ENCODE results near the gene MTA3.

DNA sequence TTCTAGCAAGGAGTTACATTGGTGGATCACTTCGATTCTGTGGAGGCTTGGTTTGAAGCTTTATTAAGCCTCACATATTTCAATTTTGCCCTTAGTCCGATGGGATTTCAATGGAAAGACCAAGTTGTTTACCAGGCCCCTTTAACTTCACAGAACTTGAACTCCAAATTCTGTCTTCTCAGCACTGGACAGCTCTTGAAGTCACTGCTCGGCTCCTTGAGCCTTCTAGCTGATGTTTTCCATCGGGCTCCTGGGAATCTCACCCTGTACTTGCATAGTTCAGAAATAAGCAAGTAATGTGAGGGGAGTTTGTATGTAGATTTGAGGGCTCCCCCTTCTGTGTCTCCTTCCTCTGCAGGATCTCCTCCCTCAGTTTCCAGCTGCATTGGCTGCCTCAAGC lies 180.4 kb downstream of the MTA3 start:
- TF ChIP-seq CTCF (IDR thresholded peaks at IDR 0.05; ENCODE audit: low read depth, low read length, poor library complexity, severe bottlenecking) (no peak), EZH2phosphoT487 (IDR thresholded peaks at IDR 0.05; ENCODE audit: borderline replicate concordance, low read length) (no peak)

Data from DOHH2 (cell line).